ENCODE measurements around the gene NASP.

- TF ChIP-seq CTCF (IDR thresholded peaks at IDR 0.05): no peak
- TF ChIP-seq POLR2A (IDR thresholded peaks at IDR 0.05): no peak
- TF ChIP-seq EP300 (IDR thresholded peaks at IDR 0.05): no peak
Observed at GRCh38 chr1:45654540-45655280, 70.9 kb downstream of the NASP start.

All from gastroesophageal sphincter (tissue), 3 donors.